ENCODE data around the gene CHTF8.
A peak's percentile ranks its signal among the peaks of the same experiment; 100 is the strongest.

Gene CHTF8, protein sequence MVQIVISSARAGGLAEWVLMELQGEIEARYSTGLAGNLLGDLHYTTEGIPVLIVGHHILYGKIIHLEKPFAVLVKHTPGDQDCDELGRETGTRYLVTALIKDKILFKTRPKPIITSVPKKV

DNA sequence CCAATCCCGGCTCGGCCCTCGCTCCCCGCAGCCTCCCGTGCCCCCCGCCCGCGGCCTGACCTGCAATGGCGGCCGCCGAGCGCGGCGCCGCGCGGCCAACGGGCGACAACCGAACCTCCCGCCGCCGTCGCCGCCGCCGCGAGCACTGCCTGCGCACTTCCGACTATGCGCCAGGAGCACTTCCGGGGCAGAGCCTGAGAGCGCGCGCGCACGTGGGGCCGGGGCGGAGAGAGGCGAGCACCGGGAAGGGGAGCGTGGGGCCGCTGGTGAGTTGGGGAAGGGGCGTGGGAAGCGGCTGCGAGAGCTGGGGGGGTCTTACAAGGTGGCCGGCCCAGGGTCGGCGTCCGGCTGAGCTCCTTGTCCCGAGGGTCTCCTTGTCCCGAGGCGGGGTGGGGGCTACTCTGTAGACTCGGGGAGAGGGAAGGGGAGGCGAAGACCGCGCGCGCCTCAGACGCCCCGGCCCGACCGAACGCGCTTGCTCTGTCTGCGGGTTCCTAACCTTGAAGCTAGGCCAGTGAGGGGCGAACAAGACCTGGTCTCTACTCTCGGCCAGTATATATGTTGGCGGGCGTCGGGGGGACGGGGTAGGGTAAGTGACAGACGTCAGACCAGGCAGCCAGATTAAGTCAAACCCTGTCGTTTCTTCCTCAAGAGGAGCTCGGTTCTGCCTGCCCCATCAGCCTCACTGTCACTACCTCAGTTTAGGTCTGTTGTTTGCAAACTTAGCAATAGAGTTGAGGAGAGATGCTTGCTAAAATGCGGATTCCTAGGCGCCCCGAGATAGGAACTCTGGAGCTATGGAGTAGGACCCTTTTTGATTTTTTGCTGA is at the start of gene CHTF8, which contains the start of gene UTP4:
Gene CHTF8, minus strand, starts transcription at position 165 of the 829 bp plus-strand sequence. CDS start 11,130 bp downstream, outside the sequence.
Gene UTP4, plus strand, starts transcription at position 226 of the 829 bp plus-strand sequence. CDS start 811 bp downstream, outside the sequence.
- TF ChIP-seq, protein P1, sequence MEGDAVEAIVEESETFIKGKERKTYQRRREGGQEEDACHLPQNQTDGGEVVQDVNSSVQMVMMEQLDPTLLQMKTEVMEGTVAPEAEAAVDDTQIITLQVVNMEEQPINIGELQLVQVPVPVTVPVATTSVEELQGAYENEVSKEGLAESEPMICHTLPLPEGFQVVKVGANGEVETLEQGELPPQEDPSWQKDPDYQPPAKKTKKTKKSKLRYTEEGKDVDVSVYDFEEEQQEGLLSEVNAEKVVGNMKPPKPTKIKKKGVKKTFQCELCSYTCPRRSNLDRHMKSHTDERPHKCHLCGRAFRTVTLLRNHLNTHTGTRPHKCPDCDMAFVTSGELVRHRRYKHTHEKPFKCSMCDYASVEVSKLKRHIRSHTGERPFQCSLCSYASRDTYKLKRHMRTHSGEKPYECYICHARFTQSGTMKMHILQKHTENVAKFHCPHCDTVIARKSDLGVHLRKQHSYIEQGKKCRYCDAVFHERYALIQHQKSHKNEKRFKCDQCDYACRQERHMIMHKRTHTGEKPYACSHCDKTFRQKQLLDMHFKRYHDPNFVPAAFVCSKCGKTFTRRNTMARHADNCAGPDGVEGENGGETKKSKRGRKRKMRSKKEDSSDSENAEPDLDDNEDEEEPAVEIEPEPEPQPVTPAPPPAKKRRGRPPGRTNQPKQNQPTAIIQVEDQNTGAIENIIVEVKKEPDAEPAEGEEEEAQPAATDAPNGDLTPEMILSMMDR (conservative IDR thresholded peaks at IDR 0.05), result no peak
- H3K27ac ChIP-seq, result peak within 1 kb of the TSS; percentile 86

DNA sequence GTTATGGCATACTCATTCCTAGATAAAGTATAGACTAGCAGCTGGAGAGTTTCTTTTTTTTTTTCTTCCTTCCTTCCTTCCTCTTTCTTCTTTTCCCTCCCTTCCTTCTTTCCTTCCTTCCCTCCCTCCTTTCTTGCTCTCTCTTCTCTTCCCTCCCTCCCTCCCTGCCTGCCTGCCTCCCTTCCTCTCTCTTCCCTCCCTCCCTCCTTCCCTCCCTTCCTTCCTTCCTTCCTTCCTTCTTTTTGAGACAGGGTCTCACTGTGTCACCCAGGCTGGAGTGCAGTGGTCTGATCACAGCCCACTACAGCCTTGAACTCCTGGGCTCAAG is 47.6 kb upstream of the CHTF8 start:
- H3K27ac ChIP-seq, result peak overlapping the region; percentile 80
- TF ChIP-seq, protein P1 (conservative IDR thresholded peaks at IDR 0.05), result no peak

DNA sequence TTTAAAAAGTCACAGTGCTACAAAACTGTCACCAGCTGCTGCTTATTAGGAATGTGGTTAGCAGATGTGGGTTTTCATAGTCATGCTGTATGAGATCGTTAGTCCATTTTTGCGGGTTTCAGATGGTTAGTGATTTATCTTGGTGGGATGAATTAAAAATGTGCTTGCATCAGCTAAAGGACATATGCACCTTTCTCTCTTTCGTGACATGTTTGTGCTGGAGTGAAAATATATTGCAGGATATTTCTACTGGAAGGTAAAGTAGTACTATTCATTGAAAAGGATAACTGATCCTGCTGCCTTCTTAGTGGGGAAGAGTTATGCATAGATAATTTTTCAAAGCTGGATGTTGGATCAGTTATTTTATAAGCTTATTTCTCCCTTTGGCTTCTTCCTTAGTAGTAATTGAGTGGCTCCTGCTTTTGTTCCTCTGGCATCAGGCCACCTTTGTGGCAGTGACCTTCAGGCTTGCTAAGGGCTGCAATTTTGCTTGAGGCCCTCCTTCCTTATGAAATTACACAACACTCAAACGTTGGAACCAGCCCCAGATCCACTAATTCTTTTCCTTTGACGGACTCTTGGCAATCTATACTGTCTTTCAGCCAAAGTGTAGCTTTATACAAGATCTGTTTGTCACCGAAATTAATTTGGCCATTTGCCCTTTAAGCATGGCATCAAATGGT is 47.1 kb upstream of the CHTF8 start:
- TF ChIP-seq, protein P1 (conservative IDR thresholded peaks at IDR 0.05), result no peak
- peak overlapping the region; percentile 80 for H3K27ac ChIP-seq

DNA sequence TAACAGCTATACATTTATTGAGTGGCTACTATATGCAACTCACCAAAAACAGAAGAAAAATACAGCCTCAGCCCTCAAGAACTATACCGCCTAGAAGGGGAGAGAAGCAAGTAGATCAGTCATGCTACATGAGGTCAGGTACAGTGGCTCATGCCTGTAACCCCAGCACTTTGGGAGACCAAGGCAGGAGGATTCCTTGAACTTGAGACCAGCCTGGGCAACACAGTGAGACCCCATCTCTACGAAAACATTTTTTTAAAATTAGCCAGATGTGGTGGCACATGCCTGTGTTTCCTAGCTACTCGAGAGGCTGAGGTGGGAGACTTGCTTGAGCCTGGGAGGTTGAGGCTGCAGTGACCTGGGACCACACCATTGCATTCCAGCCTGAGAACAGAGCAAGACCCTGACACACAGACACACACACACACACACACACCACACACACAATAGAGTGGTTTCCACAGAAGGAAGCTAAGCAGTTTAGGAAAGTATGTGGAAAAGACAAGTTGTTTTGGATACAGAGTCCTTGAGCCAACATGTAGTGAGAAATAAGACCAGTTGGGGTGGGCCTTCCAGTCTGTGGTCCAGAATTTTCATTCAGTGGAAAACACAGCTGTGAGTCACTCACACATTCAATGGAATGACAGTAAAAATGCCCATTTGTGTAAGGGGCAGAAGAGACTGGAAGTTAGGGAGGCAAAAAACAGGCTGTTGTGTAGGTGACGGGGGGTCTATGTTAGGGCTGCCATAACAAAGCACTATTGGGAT is 43.8 kb upstream of the CHTF8 start:
- TF ChIP-seq, protein P1 (conservative IDR thresholded peaks at IDR 0.05), result no peak
- H3K27ac ChIP-seq, result no peak overlapping the region

DNA sequence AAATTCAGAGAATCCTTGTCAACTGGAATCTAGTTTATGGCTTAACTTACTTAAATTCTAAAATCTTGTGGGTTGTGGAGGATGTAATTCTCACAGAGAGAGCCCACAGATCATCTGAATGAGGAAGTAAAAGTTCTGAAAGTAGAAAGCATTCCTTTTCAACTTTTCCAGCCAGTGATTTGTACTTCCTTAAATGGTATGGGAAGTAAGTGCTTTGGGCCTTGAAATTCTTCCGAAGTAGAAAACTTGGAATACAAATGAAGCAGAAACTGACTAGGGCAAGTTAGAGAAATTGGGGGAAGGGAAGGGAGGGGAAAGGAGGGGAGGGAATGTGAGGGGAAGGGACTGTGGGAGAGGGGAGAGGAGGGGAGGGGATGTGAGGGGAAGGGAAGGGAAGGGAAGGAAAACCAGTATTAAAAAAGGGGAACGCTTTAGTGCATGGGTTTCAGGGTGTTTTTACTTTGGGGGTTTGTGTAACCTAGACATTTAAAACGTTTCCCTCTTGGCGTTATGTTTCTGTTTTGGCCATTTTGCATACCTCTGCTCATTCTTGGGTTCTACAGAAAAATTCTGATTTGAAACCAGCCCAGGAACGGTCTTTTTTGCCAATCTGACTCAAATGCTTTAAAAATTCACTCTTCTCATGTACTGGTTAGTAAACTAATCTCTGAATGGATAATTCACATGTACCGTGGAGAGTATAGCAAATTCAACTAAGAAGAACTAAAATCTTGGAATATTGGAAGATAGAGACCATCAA is 39.1 kb upstream of the CHTF8 start:
- TF ChIP-seq, protein P1 (conservative IDR thresholded peaks at IDR 0.05), result no peak
- no peak overlapping the region for H3K27ac ChIP-seq

DNA sequence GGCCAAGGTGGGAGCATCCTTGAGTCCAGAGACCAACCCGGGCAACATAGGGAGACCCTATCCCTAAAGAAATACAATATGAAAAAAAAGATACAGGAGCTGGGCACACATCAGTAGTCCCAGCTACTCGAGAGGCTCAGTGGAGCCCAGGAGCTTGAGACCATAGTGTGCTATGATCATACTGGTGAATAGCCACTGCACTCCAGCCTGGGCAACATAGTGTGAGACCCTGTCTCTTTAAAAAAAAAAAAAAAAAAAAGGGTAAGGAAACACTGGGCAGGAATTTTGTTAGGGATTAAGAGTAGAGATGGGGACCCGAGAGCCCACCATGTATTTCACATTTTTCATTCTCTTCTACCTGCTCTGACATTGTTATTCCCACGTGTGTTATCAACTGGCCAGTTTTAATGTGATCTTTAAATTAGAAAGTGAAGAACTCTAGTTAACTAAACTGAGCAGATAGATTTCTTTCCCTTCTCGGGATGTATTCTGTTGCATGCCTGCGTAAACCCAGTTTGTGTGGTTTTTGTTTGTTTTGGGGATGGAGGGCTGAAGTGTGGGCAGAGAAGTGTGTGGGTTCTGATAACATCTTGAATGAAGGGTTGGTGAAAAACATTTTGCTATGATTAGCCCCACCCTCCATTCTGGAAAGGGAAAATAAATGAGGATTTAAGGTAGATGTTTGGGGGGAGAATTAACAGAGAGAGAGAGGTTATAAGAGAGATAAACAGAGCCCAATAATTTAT is 37.4 kb upstream of the CHTF8 start:
- TF ChIP-seq, protein P1 (conservative IDR thresholded peaks at IDR 0.05), result no peak
- no peak overlapping the region for H3K27ac ChIP-seq
